Activated T-cell treated with anti-CD3 and anti-CD28 coated beads for 24 hours (primary cell): Measurements from ENCODE around the gene CHCHD10.

Experiments
- DNase-seq: peaks from one replicate; pipeline ENCODE4 v3.0.0-alpha.2; 2020; ENCODE audit warnings: low read depth

CHCHD10 gene

GRCh38 chr22:23787600-23787896 is 19.8 kb upstream of the CHCHD10 start:
- DNase-seq: no peak

- DNase-seq: peak; percentile 88
Observed at GRCh38 chr22:23786752-23787599, 19.2 kb upstream of the CHCHD10 start, which contains the start of gene SMARCB1. Gene SMARCB1 (plus strand): TSS chr22:23786966. CDS start chr22:23787170, 204 bp downstream.

GRCh38 chr22:23786261-23786710 is 18.5 kb upstream of the CHCHD10 start:
- DNase-seq: no peak

GRCh38 chr22:23784215-23784732 is 16.5 kb upstream of the CHCHD10 start:
- no peak for DNase-seq

GRCh38 chr22:23783265-23784150 is 15.7 kb upstream of the CHCHD10 start:
- DNase-seq: no peak

- no peak for DNase-seq
Observed at GRCh38 chr22:23782703-23783102, 14.9 kb upstream of the CHCHD10 start.

- DNase-seq: no peak
Observed at GRCh38 chr22:23782252-23782651, 14.5 kb upstream of the CHCHD10 start.

- DNase-seq: no peak
Observed at GRCh38 chr22:23781511-23782183, 13.9 kb upstream of the CHCHD10 start.

- no peak for DNase-seq
Observed at GRCh38 chr22:23781065-23781464, 13.3 kb upstream of the CHCHD10 start.

- no peak for DNase-seq
Observed at GRCh38 chr22:23780146-23780748, 12.5 kb upstream of the CHCHD10 start.

- DNase-seq: no peak
Observed at GRCh38 chr22:23779731-23780130, 12.0 kb upstream of the CHCHD10 start.

- DNase-seq: no peak
Observed at GRCh38 chr22:23779083-23779482, 11.3 kb upstream of the CHCHD10 start.

- no peak for DNase-seq
Observed at GRCh38 chr22:23778577-23778900, 10.8 kb upstream of the CHCHD10 start.

GRCh38 chr22:23777776-23778576 is 10.2 kb upstream of the CHCHD10 start:
- no peak for DNase-seq

GRCh38 chr22:23775779-23776375 is 8.1 kb upstream of the CHCHD10 start:
- no peak for DNase-seq

GRCh38 chr22:23774922-23775436 is 7.2 kb upstream of the CHCHD10 start:
- no peak for DNase-seq

- no peak for DNase-seq
Observed at GRCh38 chr22:23774114-23774921, 6.5 kb upstream of the CHCHD10 start.

- DNase-seq: no peak
Observed at GRCh38 chr22:23773483-23774113, 5.8 kb upstream of the CHCHD10 start.
